ENCODE results near the gene TMEM50B. TPM values are rescaled to one million over a fixed set of nuclear protein-coding genes. Genes with fewer than 3 reads are reported as not detected.

The TMEM50B gene
- total RNA-seq, 2 experiments from 2014 or later: 38.4 to 40.3 TPM

DNA sequence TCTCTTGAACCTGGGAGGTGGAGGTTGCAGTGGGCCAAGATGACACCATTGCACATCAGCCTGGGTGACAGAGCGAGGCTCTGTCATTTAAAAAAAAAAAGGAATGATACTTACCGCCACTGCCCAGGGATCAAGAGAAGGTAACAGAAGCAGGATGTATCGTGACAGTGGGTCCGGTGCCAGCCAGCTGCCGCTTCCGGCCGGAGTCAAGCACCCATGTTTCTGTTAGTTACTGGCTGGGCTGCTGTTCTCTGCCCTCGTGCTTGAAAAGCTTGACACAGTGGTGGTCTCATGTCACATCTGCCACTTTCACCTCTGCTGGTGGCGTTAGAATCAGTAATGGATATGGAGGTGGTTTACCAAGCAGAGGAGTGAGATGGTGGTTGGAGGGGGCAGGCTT lies 55.6 kb downstream of the TMEM50B start:
- no peak overlapping the region for H3K4me3 ChIP-seq (ENCODE audit: low read length)
- intact Hi-C loops (cut with DNase I, micrococcal nuclease): no loop called here
- no peaks in the 10 kb centered on the region for H3K4me1 ChIP-seq (ENCODE audit: insufficient read depth, low read length)
- Mint-ChIP-seq H3K9me3 (no peaks in the 10 kb centered on the region), H3K36me3 (ENCODE audit: low read depth) (peaks cover 77% of the 10 kb centered on the region), H3K4me3 (no peak overlapping the region), H3K27ac (no peak overlapping the region), H3K27me3 (no peaks in the 10 kb centered on the region), H3K4me1 (ENCODE audit: low read depth) (no peaks in the 10 kb centered on the region)
- H3K27me3 ChIP-seq (ENCODE audit: control insufficient read depth in 1 of 2, insufficient read depth in 2 of 2, low read length in 2 of 2): no peaks in the 10 kb centered on the region
- H3K36me3 ChIP-seq (ENCODE audit: insufficient read depth, low read length): peaks cover 50% of the 10 kb centered on the region
- CTCF ChIA-PET: interaction anchor here (0.5 kb wide), 1 partner anchor 53 kb away, joined by 3 read pairs; no protein-coding TSS in a partner anchor
- ATAC-seq (ENCODE audit: poor library complexity) (no peak), DNase-seq (no peak)
- H3K9me3 ChIP-seq (ENCODE audit: control insufficient read depth in 1 of 2, insufficient read depth in 1 of 2, low read length in 2 of 2): no peaks in the 10 kb centered on the region
- POLR2A ChIA-PET: no interaction called here
- TF ChIP-seq, protein P1, sequence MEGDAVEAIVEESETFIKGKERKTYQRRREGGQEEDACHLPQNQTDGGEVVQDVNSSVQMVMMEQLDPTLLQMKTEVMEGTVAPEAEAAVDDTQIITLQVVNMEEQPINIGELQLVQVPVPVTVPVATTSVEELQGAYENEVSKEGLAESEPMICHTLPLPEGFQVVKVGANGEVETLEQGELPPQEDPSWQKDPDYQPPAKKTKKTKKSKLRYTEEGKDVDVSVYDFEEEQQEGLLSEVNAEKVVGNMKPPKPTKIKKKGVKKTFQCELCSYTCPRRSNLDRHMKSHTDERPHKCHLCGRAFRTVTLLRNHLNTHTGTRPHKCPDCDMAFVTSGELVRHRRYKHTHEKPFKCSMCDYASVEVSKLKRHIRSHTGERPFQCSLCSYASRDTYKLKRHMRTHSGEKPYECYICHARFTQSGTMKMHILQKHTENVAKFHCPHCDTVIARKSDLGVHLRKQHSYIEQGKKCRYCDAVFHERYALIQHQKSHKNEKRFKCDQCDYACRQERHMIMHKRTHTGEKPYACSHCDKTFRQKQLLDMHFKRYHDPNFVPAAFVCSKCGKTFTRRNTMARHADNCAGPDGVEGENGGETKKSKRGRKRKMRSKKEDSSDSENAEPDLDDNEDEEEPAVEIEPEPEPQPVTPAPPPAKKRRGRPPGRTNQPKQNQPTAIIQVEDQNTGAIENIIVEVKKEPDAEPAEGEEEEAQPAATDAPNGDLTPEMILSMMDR (IDR thresholded peaks at IDR 0.05): no peak
- H3K27ac ChIP-seq (ENCODE audit: low read depth in 1 of 2, low read length in 2 of 2): no peak overlapping the region

DNA sequence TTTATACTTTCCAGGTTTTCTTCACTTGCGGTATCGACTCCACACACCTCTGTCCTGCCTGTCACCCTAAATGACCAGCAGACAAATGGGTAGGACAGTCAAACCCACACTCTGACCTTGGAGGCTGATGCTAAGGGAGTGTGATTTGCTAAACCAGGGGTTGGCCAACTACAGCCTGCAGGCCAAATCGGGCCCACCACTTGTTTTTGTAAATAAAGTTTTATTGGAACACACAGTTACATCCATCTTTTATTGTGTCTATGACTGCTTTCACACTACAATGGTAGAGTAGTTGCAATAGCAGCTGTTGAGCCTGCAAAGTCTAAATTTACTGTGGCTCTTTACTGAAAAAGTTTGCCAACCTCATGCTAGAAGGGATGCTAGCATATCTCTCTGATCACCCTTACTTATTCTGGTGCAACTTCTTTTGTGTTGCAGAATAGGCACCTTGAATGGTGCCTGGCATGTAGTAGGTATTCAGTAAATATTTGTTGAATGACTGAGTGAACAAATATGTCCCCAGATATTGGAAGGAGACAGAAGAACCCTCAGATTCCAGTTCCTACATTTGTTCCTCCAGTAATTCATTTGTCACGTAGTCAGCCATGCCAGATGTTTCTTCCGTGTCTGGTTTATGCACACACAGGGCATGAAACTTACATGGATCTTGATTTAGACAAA lies 57.9 kb downstream of the TMEM50B start:
- Mint-ChIP-seq H3K4me3 (no peak overlapping the region), H3K27me3 (no peaks in the 10 kb centered on the region), H3K36me3 (ENCODE audit: low read depth) (peaks cover 72% of the 10 kb centered on the region), H3K4me1 (ENCODE audit: low read depth) (no peaks in the 10 kb centered on the region), H3K27ac (no peak overlapping the region), H3K9me3 (no peaks in the 10 kb centered on the region)
- ChIA-PET POLR2A (interaction anchor here (1.9 kb wide), 1 partner anchor 61 kb away, joined by 5 read pairs; no protein-coding TSS in a partner anchor), CTCF (no interaction called here)
- TF ChIP-seq, protein P1 (IDR thresholded peaks at IDR 0.05): no peak
- no peak overlapping the region for H3K27ac ChIP-seq (ENCODE audit: low read depth in 1 of 2, low read length in 2 of 2)
- H3K36me3 ChIP-seq (ENCODE audit: insufficient read depth, low read length): peaks cover 51% of the 10 kb centered on the region
- no peaks in the 10 kb centered on the region for H3K27me3 ChIP-seq (ENCODE audit: control insufficient read depth in 1 of 2, insufficient read depth in 2 of 2, low read length in 2 of 2)
- H3K4me3 ChIP-seq (ENCODE audit: low read length): no peak overlapping the region
- intact Hi-C loops (cut with DNase I, micrococcal nuclease): no loop called here
- no peaks in the 10 kb centered on the region for H3K4me1 ChIP-seq (ENCODE audit: insufficient read depth, low read length)
- DNase-seq (no peak), ATAC-seq (ENCODE audit: poor library complexity) (no peak)
- no peaks in the 10 kb centered on the region for H3K9me3 ChIP-seq (ENCODE audit: control insufficient read depth in 1 of 2, insufficient read depth in 1 of 2, low read length in 2 of 2)

DNA sequence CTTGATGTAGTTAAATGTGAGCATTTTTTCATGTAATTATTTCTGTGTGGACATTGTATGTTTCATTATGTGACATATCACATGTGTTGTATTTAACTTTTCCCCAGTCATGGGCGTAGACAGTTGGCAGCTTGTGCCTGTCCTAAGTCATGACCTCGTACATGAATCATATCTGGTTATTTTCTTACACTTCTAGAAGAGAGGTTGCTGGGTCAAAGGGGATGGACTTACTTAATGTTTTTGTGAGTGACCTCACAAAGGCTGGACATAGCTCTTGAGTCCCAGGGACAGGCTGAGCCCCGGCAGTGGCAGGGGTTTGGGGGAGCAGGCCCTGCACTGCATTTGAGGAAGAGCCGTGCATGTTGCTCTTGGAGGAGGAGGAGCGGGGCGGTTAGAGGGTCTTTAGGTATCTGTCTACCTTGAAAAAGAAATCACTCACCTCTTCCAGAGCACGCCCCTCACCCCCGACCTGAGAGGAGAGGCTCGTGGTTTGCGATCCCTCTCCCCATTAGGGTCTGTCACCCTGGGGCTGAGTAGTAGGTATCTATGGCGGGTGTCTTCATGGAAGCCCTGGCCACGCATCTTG lies 60.1 kb downstream of the TMEM50B start:
- Histone ChIP-seq H3K27me3 (ENCODE audit: control insufficient read depth in 1 of 2, insufficient read depth in 2 of 2, low read length in 2 of 2) (no peaks in the 10 kb centered on the region), H3K9me3 (ENCODE audit: control insufficient read depth in 1 of 2, insufficient read depth in 1 of 2, low read length in 2 of 2) (no peaks in the 10 kb centered on the region), H3K4me3 (ENCODE audit: low read length) (no peak overlapping the region), H3K36me3 (ENCODE audit: insufficient read depth, low read length) (peaks cover 53% of the 10 kb centered on the region), H3K27ac (ENCODE audit: low read depth in 1 of 2, low read length in 2 of 2) (no peak overlapping the region), H3K4me1 (ENCODE audit: insufficient read depth, low read length) (peaks cover 5% of the 10 kb centered on the region)
- ChIA-PET CTCF (interaction anchor here (0.6 kb wide), 1 partner anchor 19 kb away, joined by 4 read pairs; no protein-coding TSS in a partner anchor), POLR2A (interaction anchor here (0.7 kb wide), 1 partner anchor 98 kb away, joined by 3 read pairs; no protein-coding TSS in a partner anchor)
- Mint-ChIP-seq H3K9me3 (no peaks in the 10 kb centered on the region), H3K4me1 (ENCODE audit: low read depth) (peaks cover 9% of the 10 kb centered on the region), H3K27me3 (no peaks in the 10 kb centered on the region), H3K36me3 (ENCODE audit: low read depth) (peaks cover 75% of the 10 kb centered on the region), H3K4me3 (no peak overlapping the region), H3K27ac (no peak overlapping the region)
- intact Hi-C loops (cut with DNase I, micrococcal nuclease): no loop called here
- DNase-seq (peak in 1 of 14 experiments; percentile 27), ATAC-seq (ENCODE audit: poor library complexity) (no peak)
- TF ChIP-seq, protein P1 (IDR thresholded peaks at IDR 0.05): no peak

All from CD4-positive, alpha-beta T cell (primary cell).